ENCODE data around the gene ADAM30. TPM values are rescaled to one million over a fixed set of nuclear protein-coding genes. Genes with fewer than 3 reads are reported as not detected.

Gene ADAM30
- total RNA-seq: not detected in 2 replicates

DNA sequence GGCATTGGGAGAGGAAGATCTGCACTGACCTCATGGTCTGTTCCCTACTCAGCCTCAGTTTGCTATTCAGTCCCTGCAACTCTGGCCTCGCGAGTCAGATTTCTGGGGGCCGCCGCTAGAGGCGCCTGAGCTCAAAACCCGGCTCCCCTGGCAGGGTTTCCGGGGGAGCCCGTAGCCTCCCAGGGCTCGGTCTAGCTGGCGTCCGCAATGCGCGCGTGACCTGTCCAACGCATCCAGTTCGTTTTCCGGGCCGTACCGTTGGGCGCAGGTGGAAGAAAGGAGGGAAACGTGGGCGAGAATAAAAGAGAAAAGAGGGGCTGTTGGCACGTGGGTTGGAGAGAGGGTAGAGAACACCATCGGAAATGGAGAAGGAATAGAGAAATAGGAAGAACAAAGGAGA, at the start of gene ADAM30:
ADAM30 (minus strand) TSS at position 213 of the 400 bp plus-strand sequence; CDS start at position 34, 179 bp downstream.

Other genes with a start within 250 kb of the ADAM30 start
- 12.6 and 15.3 TPM in 2 replicates for gene ZNF697, start 248.2 kb downstream of the ADAM30 start, total RNA-seq
- gene PHGDH, start 184.6 kb downstream of the ADAM30 start, total RNA-seq: 16.6 and 30.6 TPM in 2 replicates
- not detected in 2 replicates for gene HMGCS2, start 127.6 kb downstream of the ADAM30 start, total RNA-seq
- not detected in 2 replicates for gene REG4, start 85.1 kb downstream of the ADAM30 start, total RNA-seq
- 4.0 and 4.9 TPM in 2 replicates for gene NOTCH2, start 173.1 kb upstream of the ADAM30 start, total RNA-seq